Activated gamma-delta T cell (primary cell): Measurements from ENCODE around the gene OSGEPL1.
"Not testable (repeated sequence)": the region's sequence is repeated elsewhere in the genome, so short reads cannot be mapped to it uniquely, and the experiment has no call there.

ENCODE experiments used
- DNase-seq: peaks from one replicate; lab custom pipeline; 2025; lab: John Stamatoyannopoulos, UW
- total RNA-seq, 2 donors: gene quantifications; one replicate each; lab custom pipeline; 2026; lab: John Stamatoyannopoulos, UW

Gene OSGEPL1
- 21.9 to 27.2 reads per million in 2 donors for total RNA-seq

DNA sequence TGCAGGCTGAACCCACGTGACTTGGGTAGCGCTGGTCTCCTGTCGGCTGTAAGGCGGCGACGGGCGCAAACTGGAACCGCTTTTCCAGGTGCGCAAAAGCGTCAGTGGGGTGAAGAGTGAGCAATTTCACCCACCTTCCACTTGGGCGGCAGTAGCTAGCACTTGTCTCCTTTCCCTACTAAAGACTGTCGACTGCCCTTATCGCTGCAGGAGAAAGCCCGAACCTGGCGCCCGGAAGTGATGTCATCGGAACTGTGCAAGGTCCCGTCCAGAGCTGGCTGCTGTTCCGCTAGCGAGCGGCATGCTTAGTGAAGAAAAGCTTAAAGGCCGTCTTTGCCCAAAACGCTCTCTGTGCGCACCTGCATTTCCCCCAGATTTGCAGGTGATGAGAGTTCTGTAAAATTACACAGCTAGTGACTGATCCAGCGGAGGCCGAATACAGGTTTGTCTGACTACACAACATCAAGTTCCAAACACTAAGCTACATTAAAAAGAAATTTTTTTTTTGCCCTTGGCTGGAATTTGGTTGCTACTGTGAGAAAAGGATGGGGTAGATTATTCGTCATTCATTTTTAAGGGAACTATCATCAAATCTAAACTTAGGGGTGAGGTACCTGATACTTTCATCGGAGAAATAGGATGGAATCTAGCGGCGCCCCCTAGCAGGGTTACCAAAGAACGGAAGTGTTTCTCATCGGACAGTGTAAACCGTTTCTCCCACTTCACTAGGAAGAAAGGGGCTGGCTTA, at the start of gene OSGEPL1:
TSS of gene OSGEPL1 (minus strand) at position 242 of the 748 bp plus-strand sequence. CDS start 1,152 bp downstream, outside the sequence.
- DNase-seq = peak; percentile 48

DNA sequence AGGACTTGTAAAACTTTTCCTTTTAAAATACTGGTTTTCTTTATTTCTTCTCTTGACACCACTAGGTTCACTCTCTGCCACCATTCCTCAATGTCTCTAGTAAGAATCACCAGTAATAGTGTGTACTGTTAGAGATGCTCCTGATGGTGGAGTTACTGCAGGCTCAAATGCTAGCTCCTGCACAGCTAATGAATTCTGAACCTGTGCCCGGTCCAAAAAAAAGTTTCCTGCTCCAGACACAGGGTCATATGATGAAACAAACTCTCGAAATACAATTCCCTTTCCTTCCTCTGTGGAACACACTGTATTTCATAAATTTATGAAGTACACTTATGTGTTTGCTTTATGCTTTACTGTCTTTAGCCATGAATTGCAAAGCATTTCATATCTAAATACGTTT, 40.8 kb upstream of the OSGEPL1 start:
- no peak for DNase-seq

DNA sequence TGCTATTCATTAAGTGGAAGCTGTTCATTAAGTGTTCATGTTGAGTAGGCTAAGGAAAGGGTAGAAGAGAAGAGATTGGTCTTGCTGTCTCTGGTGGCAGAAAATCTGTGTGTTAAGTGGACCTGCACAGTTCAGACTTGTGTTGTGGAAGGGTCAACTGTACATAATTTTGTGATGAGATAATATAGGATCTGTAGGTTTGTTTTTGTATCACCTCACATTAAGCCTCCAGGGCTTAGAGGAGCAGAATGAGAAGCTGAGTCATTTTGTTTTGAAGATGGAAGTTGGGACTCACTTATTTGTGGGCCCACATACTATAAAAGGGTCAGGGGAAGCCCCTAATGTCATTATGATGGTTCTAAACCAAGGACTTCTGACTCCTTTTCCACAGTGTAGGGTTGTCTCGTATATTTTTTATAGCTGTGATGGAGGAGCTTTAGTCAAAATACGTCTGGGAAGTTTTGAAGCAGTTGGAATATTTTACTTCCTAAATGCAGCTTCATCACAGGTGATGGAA, 39.9 kb upstream of the OSGEPL1 start:
- no peak for DNase-seq

GRCh38 chr2:189799531-189799930, 36.9 kb upstream of the OSGEPL1 start:
- DNase-seq = no peak

- no peak for DNase-seq
Measured at GRCh38 chr2:189799030-189799331, 36.4 kb upstream of the OSGEPL1 start.

GRCh38 chr2:189798312-189799029, 35.9 kb upstream of the OSGEPL1 start:
- DNase-seq = no peak

GRCh38 chr2:189797902-189798301, 35.3 kb upstream of the OSGEPL1 start:
- DNase-seq = no peak

GRCh38 chr2:189794310-189794709, 31.7 kb upstream of the OSGEPL1 start:
- no peak for DNase-seq

DNA sequence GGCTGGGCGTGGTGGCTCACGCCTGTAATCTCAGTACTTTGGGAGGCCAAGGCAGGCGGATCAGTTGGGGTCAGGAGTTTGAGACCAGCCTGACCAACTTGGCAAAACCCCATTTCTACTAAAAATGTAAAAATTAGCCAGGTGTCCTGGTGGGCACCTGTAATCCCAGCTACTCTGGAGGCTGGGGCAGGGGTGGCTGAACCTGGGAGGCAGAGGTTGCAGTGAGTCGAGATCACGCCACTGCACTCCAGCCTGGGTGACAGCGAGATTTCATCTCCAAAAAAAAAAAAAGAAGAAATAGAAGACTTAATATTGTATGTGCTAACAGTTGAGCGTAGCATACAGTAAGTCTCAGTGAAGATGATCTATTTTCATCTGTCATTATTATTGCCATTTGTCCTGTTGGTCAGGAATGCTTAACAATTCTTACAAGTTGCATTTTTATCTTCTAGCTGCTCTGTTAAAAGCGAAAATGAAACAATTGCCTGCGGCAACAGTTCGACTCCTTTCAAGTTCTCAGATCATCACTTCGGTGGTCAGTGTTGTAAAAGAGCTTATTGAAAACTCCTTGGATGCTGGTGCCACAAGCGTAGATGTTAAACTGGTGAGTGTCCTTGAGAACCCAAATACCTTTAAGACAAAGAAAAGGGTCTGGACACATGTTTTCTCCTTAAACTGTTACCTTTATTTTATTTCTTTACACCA, 28.9 kb upstream of the OSGEPL1 start:
- DNase-seq = no peak

GRCh38 chr2:189783927-189784867, 21.6 kb upstream of the OSGEPL1 start, which contains the start of the genes ORMDL1 and PMS1:
Gene ORMDL1, minus strand, starts transcription at chr2:189784339. Its CDS starts 1,744 bp downstream, at chr2:189782595.
Gene PMS1, plus strand, starts transcription at chr2:189784450. Its CDS starts 7,360 bp downstream, at chr2:189791810.
- peak; percentile 96 for DNase-seq

DNA sequence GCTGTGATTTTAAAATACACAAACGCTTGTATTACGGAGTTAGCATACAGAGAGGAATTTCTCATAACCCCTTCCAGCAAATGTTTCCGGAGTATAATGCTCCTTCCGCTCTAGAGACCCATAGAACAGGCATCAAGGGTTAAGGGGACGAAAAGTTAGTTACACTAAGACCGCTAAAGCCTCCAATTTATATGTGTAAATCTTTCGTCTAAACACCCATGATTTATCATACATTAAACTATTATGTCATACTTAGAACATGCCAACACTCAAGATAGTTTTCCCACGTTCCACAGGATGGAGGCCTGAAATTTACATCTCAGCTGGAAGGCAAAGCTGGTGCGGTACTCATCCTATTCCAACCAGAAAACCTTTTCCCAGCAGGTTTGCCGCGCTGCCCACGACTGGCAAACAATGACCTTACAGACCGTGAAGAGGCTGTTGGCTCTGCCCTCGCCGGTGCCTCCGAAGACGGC, 20.9 kb upstream of the OSGEPL1 start:
- DNase-seq = no peak

DNA sequence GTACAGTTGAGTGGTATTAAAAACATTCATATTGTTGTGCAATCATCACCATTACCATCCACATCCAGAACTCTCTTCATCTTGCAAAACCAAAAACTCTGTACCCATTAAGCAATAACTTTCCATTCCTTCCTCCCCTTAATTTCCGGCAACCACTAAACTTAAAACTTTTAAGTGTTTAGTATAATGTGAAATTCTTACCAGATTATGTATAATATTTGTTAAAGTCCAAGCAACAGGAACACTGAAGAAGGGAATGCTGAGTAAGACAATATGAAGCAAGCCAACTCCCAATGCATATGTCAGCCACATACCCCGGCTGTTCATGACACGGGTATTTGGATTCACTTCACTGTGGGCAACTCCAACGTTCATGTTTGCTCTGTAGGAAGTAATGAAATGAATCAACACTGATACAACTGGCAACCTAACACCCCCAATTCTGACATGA, 19.7 kb upstream of the OSGEPL1 start:
- no peak for DNase-seq

- no peak for DNase-seq
Measured at GRCh38 chr2:189772212-189772611, 9.6 kb upstream of the OSGEPL1 start.

DNA sequence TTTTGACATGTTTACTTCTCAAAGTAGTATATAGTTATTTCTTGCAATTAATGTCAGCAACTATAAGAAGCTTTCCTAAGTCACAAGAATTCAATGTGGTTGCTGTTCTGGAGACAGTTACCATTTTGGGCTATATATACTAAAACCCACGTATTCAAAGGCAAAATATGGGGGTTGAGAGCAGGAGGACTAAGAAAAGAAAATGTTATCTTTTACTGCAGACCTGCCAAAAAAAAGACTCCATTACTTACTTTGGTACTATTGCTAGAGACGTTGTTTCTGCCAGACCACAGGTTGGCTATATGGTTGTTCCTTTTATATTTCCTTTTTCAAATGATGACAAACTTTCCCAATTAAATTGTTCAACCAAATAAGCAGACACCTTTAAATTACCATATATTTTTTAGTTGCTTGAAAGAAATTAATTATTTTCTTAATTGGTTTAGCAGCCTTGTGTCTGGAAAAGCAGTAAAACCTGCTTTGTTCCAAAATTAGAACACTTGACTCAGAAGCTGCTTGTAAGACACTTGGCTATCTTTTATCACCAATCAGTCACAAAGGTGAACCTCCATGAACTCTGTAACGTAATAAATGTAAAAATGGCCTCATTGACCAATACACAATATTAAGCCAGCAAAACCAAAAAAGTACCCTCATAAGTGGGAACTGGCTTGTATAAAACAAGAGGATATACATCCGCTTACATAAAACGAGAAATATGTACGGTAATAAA, 8.2 kb upstream of the OSGEPL1 start:
- no peak for DNase-seq

GRCh38 chr2:189763908-189764661, 1.5 kb upstream of the OSGEPL1 start:
- DNase-seq = no peak

GRCh38 chr2:189762229-189762550, 402 bp downstream of the OSGEPL1 start:
- DNase-seq = no peak

DNA sequence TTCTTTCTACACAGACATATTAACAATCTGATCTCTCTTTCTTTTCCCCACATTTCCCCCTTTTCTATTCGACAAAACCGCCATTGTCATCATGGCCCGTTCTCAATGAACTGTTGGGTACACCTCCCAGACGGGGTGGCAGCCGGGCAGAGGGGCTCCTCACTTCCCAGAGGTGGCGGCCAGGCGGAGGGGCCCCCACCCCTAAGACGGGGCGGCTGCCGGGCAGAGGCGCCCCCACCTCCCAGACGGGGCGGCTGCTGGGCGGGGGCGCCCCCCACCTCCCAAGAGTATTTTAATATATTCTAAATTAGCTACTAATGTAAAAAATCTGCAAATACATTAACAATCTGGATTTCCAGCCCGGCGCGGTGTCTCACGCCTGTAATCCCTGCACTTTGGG, 2.4 kb downstream of the OSGEPL1 start:
- DNase-seq = not testable (repeated sequence)

- no peak for DNase-seq
Measured at GRCh38 chr2:189756311-189756952, 6.2 kb downstream of the OSGEPL1 start.

- no peak for DNase-seq
Measured at GRCh38 chr2:189751080-189751658, 11.4 kb downstream of the OSGEPL1 start.
